B cell (primary cell): Measurements from ENCODE around the gene ERC2.

Source experiments
- CTCF ChIP-seq: fragments of 200-600 bp; IDR thresholded peaks from one replicate; pipeline ENCODE4 v1.8.0; 2022; ENCODE audit warnings: antibody characterized with exemption, mild to moderate bottlenecking
- EZH2 ChIP-seq: IDR thresholded peaks from 2 replicates; pipeline ENCODE4 v1.6.1; 2012; ENCODE audit warnings: borderline replicate concordance, low read depth, mild to moderate bottlenecking, moderate library complexity, low read length; ENCODE audit not compliant: insufficient read depth, poor library complexity, severe bottlenecking

DNA sequence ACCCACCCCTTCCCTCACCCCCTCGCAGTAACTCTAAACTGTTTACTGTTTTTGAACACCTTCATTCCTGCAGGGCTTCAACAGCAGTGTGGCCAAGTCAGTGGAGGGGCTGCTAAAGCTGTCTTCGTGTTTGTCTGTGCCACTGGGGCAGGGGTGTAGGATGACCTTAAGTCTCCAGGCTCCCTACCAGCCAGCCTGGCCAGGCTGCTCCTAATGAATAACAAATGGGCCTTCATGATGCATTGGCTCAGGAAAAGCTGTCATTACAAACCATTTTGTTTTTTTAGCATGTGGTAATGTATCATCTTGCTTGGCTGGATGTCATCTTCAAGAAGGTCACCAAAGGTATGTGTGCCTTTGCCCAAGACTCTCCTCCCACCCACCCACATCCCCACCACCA lies 609.0 kb downstream of the ERC2 start:
- TF ChIP-seq CTCF (no peak), EZH2 (no peak)
